Inflammatory macrophage treated with lipopolysaccharide for 4 hours (primary cell): Measurements from ENCODE around the gene GARIN5A.
"Not testable (repeated sequence)": the region's sequence is repeated elsewhere in the genome, so short reads cannot be mapped to it uniquely, and the experiment has no call there.

ENCODE experiments used
- DNase-seq: peaks from one replicate; pipeline ENCODE4 v3.0.0-alpha.2; 2020

Gene GARIN5A

GRCh38 chr19:50486823-50487515 lies 10.3 kb upstream of the GARIN5A start:
- DNase-seq: peak; percentile 41

GRCh38 chr19:50485284-50485955 lies 8.8 kb upstream of the GARIN5A start:
- DNase-seq: no peak

- no peak for DNase-seq
These were observed 6.3 kb upstream of the GARIN5A start for GRCh38 chr19:50482916-50483315.

DNA sequence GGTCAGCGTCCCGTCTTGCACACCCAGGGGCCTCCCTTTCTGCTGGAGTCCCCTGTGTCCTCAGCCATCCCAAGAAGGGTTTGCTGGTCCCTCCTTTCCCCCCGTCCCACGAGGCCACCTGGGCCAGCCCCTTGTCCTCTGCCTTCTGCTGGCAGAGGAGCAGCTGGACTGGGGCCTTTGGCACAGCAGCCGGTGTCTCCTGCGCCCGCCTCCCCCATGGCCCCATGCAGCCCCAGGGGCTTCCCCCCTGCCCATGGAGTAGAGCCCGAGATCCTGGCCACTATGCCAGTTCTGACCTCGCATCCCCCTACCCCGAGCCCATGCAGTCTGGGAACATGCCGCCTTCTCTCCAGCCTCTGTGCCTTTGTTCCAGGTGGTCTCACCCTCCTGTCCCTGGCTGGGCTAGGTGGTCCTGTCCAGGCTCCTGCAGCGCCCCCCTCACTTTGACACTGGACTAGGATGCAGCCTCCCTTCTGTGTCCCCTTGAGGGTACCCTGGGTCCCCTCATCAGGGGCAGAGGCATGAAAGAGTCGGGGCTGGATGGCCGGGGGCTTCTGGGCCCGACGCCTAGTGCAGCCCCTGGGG lies 5.7 kb upstream of the GARIN5A start:
- DNase-seq: no peak

DNA sequence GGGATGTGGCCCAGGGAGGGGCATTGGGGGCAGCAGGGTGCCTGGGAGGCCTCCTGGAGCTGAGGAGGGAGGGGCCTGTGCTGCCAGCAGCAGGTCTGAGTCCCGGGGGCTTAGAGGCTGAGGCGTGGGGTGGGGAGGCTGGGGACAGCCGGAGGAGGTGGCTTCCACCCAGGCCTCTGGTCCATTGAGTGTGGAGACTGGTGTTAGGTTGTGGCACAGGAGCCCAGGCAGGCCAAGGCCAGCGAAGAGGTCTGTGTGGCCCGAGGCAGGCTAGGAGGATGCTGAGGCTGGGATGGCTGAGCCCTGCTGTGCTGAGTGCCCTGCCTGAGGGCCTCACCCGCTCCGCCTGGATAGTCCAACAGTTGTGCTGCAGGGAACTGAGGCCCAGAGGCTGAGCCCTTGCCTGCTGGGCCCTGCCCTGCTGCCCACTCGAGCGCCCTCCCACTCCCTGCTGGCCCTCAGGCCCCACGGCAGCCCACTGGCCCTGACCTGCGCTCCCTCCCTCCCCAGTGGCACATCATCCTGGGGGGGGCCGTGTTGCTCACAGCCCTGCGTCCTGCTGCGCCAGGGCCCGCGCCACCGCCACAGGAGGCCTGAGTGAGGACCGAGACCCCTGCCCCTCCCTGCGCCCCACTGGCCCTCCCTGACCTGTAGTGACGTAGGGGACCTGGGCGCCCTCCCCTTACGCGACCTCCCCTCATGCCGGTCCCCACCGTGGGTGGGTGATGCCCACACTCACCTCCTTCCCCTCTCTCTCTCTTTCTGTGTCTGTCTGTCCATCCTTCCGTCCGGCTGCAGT lies 4.9 kb upstream of the GARIN5A start:
- no peak for DNase-seq

DNA sequence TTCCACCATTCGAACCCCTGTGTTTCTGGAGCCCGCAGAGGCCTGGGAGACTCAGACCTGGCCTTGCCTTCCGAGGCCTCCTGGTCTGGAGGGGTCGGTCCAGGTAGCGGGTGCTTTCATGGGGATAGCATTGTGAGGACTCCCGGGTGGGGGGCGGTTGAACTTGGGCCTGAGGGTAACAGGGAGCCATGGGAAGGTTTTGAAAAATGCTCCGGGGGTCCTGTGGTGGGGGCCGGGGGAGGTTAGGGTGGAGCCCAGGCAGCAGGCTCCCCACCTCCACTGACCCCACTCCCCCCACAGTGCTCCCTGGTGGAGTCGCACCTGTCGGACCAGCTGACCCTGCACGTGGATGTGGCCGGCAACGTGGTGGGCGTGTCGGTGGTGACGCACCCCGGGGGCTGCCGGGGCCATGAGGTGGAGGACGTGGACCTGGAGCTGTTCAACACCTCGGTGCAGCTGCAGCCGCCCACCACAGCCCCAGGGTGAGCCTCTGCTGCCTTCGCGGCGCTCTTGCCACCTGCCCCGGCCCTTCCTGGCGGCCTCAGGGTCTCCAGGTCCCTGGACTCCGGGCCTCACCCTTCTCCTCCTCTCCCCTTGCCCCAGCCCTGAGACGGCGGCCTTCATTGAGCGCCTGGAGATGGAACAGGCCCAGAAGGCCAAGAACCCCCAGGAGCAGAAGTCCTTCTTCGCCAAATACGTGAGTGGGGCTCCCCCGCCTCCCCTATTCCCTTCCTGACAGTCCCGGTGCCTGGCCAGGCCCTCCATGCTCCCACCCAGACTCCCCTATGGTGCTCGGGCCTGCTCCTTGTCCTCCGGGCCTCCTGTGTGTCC lies 3.8 kb upstream of the GARIN5A start:
- no peak for DNase-seq

- DNase-seq: no peak
These were observed 3.2 kb upstream of the GARIN5A start for GRCh38 chr19:50479761-50480251.

DNA sequence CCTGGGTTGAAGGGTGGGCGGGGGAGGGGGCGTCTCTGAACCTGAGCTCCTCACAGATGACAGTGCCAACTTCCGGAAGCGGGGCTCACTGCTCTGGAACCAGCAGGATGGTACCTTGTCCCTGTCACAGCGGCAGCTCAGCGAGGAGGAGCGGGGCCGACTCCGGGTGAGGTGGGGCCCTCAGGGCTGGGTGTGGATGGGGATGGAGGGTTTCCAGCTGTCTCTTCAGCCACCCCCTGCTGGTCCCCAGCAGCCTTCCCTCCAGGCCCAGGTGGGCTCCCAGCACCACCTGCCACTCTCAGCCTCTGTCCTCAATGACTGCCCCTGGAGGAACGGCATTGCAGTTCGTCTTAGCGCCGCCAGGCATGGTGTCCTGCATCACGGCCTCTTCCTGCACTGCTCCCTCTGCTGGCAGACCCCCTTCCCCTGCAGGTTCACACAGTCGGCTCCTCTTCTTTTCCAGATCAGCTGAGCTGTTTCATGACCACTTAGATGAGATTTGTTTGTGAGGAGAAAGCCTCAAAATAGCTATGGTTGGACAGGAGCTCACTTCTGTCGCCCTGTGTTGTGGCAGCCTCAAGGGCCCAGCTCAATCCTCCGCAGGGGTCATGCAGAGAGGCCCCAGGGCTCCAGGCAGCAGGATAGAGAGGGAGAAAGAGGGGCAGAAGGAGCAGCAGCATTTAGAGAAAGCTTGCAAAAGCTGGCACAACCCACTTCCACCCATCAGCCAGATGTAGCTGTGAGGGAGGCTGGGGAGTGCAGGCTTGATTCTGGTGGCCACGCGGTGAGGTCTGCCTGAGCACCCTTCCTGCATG lies 2.5 kb upstream of the GARIN5A start:
- no peak for DNase-seq

DNA sequence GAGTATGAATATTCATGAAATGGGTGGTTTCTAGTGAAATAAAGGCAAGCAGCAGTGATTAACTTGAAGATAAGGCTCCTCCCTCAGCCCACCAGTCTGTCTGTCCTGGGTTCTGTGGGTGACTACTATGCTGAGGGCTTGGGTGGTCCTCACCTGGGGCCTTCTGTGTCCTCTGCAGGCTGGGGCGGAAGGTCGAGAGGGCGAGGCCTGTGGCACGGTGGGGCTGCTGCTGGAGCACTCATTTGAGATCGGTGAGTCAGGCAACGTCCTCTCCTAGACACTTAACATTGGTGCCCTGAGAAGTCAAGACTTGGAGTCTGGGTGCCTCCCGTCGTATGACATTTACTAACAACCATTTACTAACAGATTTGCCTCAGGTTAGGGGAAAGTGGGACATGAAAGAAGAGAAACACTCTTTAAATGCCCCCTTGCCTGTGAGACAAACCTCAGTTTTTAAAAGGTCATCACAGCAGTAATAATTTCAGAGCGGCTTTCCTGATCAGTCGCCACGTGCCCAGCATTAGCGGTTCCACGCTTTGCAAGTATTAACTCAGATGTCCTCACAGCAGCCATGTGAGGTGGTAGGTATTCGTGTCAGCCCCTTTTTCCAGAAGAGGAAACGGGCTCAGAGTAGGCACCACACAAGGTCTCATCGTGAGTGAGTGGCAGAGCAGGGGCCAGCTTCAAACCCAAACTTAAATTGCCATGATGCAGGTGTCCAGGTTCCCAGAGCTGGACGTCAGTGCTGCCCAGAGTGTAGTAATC lies 1.3 kb upstream of the GARIN5A start:
- DNase-seq: no peak

GRCh38 chr19:50476907-50477238 lies 225 bp upstream of the GARIN5A start:
- no peak for DNase-seq

GRCh38 chr19:50475736-50476223 lies 868 bp downstream of the GARIN5A start:
- no peak for DNase-seq

DNA sequence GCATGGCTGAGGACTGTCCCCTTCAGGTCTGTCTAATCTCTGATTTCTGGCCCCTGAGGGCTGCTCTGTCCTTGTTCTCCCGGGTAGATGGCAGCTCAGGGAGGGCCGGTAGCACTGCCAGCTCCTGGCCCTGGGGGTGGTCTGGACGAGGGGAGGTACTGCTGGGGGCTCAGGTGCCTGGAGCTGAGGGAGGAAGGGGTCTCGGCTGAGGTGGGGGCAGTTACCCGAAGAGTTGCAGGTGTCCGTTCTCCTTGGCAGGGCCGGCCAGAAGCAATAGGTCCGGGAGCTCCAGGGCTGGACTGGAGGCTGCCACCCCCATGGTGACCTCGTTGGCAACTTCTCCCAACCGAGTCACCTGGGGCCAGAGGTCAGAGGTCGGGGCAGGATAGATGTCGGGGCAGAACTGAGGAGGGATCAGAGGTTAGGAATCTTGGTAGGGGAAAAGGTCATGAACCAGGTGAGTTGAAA lies 1.5 kb downstream of the GARIN5A start:
- no peak for DNase-seq

DNA sequence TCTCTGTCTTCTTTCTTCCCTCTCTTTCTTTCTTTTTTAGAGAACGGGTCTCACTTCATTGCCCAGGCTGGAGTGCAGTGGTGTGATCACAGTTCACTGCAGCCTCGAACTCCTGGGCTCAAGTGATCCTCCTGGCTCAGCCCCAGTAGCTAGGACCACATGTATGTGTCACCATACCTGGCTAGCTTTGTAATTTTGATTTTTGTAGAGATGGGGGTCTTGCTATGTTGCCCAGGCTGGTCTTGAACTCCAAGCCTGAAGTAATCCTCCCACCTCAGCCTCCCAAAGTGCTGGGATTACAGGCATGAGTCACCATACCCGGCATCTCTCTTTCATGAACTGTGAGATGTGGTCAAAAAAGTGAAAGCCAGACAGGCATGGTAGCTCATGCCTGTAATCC lies 3.3 kb downstream of the GARIN5A start:
- not testable (repeated sequence) for DNase-seq

DNA sequence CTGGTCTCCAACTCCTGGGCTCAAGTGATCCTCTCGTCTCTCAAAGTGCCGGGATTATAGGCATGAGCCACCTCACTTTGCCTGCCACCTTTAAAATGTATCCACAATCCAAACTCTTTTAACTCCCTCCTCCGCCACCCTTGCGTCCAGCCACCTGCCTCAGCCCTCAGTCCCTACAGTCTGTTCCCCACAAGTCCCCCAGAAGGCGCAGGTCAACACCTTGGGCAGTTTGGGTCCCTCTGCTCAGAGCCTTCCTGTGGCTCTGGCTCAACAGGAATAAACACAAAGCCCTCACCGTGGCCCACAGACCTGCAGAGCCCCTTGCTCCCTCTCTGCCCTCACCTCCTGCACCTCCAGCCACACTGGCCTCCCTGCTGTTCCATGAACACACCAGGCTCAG lies 7.8 kb downstream of the GARIN5A start:
- no peak for DNase-seq

DNA sequence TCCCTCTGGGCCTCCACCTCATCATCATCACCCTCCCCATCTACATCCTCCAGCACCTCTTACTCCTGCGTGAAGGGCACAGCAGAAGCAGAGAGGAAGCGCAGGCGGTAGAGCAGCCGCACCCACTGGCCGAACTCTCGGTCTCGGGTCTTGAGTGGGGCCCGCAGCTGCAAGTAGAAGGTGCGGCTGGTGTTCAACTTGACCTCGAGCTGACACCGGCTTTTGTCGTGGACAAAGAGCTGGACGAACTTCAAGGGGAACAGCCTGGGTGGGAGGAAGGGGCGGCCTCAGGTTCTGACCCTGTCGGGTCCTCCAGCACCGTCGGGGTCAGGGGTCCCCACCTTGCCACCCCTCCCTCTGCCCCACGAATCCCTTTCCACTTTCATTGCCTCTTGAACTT lies 9.1 kb downstream of the GARIN5A start:
- DNase-seq: no peak

GRCh38 chr19:50466706-50467039 lies 10.0 kb downstream of the GARIN5A start:
- no peak for DNase-seq

DNA sequence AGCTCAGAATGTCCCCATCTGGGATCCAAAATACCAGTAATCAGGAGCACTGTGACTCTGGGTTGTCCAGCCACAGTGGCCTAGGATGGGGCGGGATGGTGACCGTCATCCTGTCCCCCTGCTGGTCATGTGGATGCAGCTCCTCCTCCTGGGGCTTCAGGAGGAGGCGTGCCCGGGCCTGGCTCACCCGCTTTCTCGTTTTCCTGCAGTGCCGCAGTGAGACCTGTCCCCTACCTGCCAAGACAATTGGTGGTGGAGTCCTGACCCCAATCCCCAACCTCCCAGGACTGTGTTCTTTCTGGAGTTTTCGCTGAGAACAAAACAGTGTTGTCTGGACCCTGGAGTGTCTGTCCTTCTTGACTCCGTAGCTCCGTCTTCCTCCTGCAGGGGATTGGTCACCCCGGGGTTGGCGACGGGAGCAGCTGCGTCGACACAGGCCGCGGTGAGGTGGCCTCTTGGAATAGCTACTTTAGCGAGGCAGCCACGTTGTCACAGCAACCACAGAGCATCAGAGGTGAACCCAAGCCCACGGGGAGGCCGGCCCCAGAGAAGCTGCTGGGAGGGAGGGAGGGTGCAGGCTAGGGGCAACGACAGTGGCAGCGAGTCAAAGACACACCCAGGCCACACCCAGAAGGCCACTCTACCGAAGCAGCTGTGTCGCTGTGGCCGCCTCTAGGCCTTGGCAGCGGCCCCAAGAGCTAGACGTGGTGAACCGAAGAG lies 10.5 kb downstream of the GARIN5A start:
- DNase-seq: no peak

GRCh38 chr19:50465000-50465399 lies 11.6 kb downstream of the GARIN5A start:
- DNase-seq: no peak

DNA sequence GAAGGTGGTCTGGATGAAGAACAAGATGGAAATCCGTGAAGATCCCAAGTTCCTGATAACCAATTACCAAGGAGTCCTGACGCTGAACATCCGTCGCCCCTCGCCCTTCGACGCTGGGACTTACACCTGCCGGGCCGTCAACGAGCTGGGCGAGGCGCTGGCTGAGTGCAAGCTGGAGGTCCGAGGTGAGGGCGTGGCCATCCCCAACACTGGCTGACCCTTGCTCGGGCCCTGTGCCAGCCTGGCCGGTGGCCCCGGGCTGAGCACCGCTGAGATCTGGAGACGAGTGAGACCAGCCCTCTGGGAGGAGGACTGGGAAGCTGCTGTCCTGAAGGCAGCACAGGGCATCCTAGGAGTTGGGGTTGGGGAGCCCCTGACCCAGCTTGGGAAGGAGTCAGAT lies 12.3 kb downstream of the GARIN5A start:
- no peak for DNase-seq

GRCh38 chr19:50462970-50463369 lies 13.7 kb downstream of the GARIN5A start:
- DNase-seq: no peak
